Measurements from ENCODE around the gene SLC25A23. TPM values are rescaled to one million over a fixed set of nuclear protein-coding genes. Genes with fewer than 3 reads are reported as not detected.

The SLC25A23 gene
- total and polyA plus RNA-seq, 9 of the 15 experiments (the other 6 are each of a cell fraction or from before 2014, with no cell fraction given) = 6.1 to 72.0 (median 26.6) TPM

DNA sequence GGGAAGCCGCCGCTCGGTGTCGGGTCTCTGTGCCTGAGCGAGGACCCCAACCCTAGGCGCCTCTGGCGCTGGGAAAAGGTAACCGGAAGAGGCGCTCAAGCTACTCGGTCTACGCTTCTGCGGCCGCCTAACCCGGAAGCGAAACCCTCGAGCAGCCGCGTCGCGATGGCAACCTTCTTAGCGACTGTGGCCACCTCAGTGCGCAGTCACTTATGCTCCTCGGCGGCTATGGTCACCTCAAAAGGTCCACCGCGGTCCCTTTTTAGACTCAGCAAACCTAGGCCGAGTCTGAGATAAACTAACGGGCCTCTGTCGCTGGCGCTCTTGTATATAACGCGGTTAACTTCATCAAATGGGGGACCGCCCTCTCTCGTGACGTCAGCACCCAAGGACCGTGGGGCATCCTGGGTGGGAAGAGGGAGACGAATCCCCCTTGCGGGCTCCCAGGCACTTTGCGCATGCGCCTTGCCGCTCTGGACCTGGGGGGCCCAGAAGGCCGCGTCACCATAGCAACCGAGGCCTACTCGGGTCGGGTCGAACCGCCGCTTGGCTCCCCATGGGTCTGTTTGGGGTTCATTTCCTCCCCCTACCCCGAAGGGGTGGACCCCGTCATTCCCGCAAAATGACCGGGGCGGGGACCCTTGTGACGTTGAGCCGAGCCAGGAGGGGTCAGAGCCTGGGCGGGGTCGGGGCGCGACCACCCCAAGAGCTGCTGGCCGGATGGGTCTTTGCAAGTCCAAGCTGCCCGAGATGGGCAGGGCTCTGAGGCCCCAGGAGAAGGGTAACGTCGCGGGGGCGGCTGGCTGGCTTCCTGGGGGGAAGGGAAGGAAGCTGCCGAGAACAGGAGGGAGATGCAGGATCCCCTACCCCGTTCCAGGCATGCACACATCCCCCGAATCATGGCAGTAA is 66.3 kb downstream of the SLC25A23 start, which contains the start of gene GTF2F1 (continued):
- TF ChIP-seq GATA2 (CRISPR knock-in tag; IDR thresholded peaks at IDR 0.05) (no peak), HNRNPH1 (optimal IDR thresholded peaks at IDR 0.05; ENCODE audit: low read depth, low read length) (no peak), TCF3 (CRISPR knock-in tag; IDR thresholded peaks at IDR 0.05) (peak; percentile 5; the same call in 1 of the 2 replicates), ZNF347 (CRISPR knock-in tag; IDR thresholded peaks at IDR 0.05; ENCODE audit: low read depth) (no peak), ZNF668 (CRISPR knock-in tag; IDR thresholded peaks at IDR 0.05) (no peak), RBM22 (IDR thresholded peaks at IDR 0.05; ENCODE audit: low read depth, low read length, poor library complexity, severe bottlenecking) (peak; percentile 44), RBM39 (optimal IDR thresholded peaks at IDR 0.05; ENCODE audit: low read depth, low read length) (peak; percentile 66)
- TF ChIP-seq, protein P1, sequence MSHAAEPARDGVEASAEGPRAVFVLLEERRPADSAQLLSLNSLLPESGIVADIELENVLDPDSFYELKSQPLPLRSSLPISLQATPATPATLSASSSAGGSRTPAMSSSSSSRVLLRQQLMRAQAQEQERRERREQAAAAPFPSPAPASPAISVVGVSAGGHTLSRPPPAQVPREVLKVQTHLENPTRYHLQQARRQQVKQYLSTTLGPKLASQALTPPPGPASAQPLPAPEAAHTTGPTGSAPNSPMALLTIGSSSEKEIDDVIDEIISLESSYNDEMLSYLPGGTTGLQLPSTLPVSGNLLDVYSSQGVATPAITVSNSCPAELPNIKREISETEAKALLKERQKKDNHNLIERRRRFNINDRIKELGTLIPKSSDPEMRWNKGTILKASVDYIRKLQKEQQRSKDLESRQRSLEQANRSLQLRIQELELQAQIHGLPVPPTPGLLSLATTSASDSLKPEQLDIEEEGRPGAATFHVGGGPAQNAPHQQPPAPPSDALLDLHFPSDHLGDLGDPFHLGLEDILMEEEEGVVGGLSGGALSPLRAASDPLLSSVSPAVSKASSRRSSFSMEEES (CRISPR knock-in tag; IDR thresholded peaks at IDR 0.05) = no peak

Measured in K562 (cell line).